Cardiac fibroblast (primary cell): ENCODE measurements around the gene TMEM161B.

Experiments
- DNase-seq, 2 donors: peaks; one replicate each; pipeline versions ENCODE4 v3.0.0 to v3.0.0-alpha.2; 2010; ENCODE audit warnings: low read depth in 2 of 2
- H3K4me3 ChIP-seq, 2 donors: replicated peaks in 1 of 2; 1 replicate in 1 of 2; 2 replicates in 1 of 2; pipeline ENCODE4 v1.5.1; 2011; ENCODE audit warnings: low read depth in 2 of 2, low read length in 2 of 2, mild to moderate bottlenecking in 2 of 2, moderate library complexity in 1 of 2
- CTCF ChIP-seq: IDR thresholded peaks from one replicate; pipeline ENCODE4 v1.5.1; 2011; ENCODE audit warnings: low read depth, mild to moderate bottlenecking, low read length, inconsistent platforms

The TMEM161B gene

GRCh38 chr5:88263349-88263748, 5.3 kb downstream of the TMEM161B start:
- no peak for DNase-seq
- H3K4me3 ChIP-seq, result no peak overlapping the region
- no peak for TF ChIP-seq CTCF

GRCh38 chr5:88262116-88262515, 6.5 kb downstream of the TMEM161B start:
- TF ChIP-seq CTCF, result no peak
- peak; percentile 10 to 55 for DNase-seq
- H3K4me3 ChIP-seq, result no peak overlapping the region

GRCh38 chr5:88258636-88259035, 10.0 kb downstream of the TMEM161B start:
- TF ChIP-seq CTCF, result no peak
- no peak for DNase-seq
- no peak overlapping the region for H3K4me3 ChIP-seq

DNA sequence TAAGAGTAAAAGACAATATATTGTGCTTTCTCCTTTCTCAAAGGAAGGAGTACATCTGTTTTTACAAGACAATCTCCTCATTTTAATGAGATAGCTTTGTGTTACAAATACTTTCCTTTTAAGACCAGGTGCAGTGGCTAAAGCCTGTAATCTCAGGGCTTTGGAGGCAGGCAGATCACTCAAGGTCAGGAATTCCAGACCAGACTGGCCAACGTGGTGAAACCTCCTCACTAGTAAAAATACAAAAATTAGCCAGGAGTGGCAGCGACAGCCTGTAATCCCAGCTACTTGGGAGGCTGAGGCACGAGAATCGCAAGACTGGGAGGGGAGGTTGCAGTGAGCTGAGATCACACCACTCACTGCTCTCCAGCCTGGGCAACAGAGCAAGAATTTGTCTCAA, 11.8 kb downstream of the TMEM161B start:
- no peak for TF ChIP-seq CTCF
- no peak for DNase-seq
- H3K4me3 ChIP-seq, result no peak overlapping the region

- TF ChIP-seq CTCF, result no peak
- no peak for DNase-seq
Measured at GRCh38 chr5:88256037-88256436, 12.6 kb downstream of the TMEM161B start.

DNA sequence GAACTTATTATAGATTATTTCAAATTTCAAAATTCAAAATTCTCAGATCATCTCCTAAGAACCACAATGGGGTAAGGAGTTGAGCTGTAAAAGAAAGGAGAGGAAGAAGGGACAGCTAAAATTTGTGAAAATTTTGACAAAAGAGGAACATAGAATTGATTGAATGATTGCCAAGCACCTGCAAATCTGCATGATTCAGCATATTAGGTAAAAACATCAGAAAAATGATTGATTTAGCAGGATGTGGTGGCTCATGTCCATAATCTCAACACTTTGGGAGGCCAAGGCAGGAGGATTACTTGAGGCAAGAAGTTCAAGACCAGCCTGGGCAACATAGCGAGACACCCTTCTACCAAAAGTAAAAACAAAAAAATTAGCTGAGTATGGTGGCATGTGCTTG, 14.3 kb downstream of the TMEM161B start:
- H3K4me3 ChIP-seq, result no peak overlapping the region
- DNase-seq, result no peak
- no peak for TF ChIP-seq CTCF

More at GRCh38 chr5:88256037-88256436, 12.6 kb downstream of the TMEM161B start:
- H3K4me3 ChIP-seq, result no peak overlapping the region

DNA sequence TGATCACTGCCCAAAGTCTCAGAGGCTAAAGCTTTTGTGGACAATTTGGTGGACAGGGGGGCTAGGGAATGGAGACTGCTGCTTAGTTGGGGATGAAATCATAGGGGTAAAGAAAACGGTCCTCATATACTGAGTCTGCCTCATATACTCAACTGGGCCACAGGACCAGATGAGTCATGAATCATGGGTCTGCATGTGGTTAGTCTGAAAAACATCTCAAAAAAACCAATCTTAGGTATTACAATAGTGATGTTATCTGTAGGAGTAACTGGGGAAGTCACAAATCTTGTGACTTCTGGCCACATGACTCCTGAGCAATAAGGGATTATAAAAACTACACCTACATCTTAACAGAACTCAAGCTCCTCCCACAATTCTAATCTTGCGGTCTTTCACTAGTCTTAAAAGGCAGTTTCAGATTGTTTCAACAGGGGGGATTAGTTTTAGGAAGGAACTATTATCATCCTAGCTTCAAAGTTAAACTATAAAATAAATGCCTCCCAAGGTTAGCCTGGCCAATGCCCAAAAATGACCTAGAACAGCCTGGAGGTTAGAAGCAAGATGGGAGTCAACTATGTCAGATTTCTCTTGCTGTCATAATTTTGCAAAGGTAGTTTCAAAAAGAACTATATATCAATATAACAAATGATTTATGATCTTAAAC, 17.5 kb downstream of the TMEM161B start:
- TF ChIP-seq CTCF, result no peak
- peak in 1 of 2 donors; percentile 54 for DNase-seq
- H3K4me3 ChIP-seq, result no peak overlapping the region
